Karpas-422 (cell line): Measurements from ENCODE around the gene TAF10. TPM values are rescaled to one million over a fixed set of nuclear protein-coding genes. Genes with fewer than 3 reads are reported as not detected.

Source experiments
- DNase-seq: peaks from one replicate; pipeline ENCODE4 v3.0.0-alpha.2; 2015
- H2AFZ ChIP-seq: fragments of 200-600 bp; sonication (generic); 2 replicates; pipeline ENCODE4 v1.6.1; 2014; ENCODE audit warnings: antibody characterized with exemption, low read length, mixed read lengths
- H3K27ac ChIP-seq: fragments of 200-600 bp; sonication (generic); 2 replicates; pipeline ENCODE4 v1.5.1; 2014; ENCODE audit warnings: mild to moderate bottlenecking, low read length, moderate library complexity
- H3K27me3 ChIP-seq: fragments of 200-600 bp; sonication (generic); 2 replicates; pipeline ENCODE4 v1.6.1; 2014; ENCODE audit warnings: low read length, mixed read lengths
- H3K36me3 ChIP-seq: fragments of 200-600 bp; sonication (generic); 2 replicates; pipeline ENCODE4 v1.6.1; 2014; ENCODE audit warnings: low read length, mixed read lengths; ENCODE audit not compliant: insufficient read depth
- H3K4me1 ChIP-seq: fragments of 200-600 bp; sonication (generic); 2 replicates; pipeline ENCODE4 v1.6.1; 2014; ENCODE audit warnings: mild to moderate bottlenecking, low read length, mixed read lengths
- H3K4me2 ChIP-seq: fragments of 200-600 bp; sonication (generic); 2 replicates; pipeline ENCODE4 v1.6.1; 2014; ENCODE audit warnings: low read length, low read depth, mild to moderate bottlenecking; ENCODE audit not compliant: poor library complexity, severe bottlenecking
- H3K4me3 ChIP-seq: fragments of 200-600 bp; sonication (generic); 2 replicates; pipeline ENCODE4 v1.5.1; 2014; ENCODE audit warnings: mild to moderate bottlenecking, antibody characterized with exemption, low read length, mixed read lengths
- H3K79me2 ChIP-seq: fragments of 200-600 bp; sonication (generic); 2 replicates; pipeline ENCODE4 v1.6.1; 2014; ENCODE audit warnings: mild to moderate bottlenecking, low read length, mixed read lengths
- H3K9ac ChIP-seq: fragments of 200-600 bp; sonication (generic); 2 replicates; pipeline ENCODE4 v1.6.0; 2014; ENCODE audit warnings: low read length
- H3K9me2 ChIP-seq: fragments of 200-600 bp; sonication (generic), shearing (Covaris generic); replicated peaks from 2 replicates; pipeline ENCODE4 v1.6.0; 2014; ENCODE audit warnings: mild to moderate bottlenecking, low read length, moderate library complexity; ENCODE audit not compliant: insufficient read depth
- H3K9me3 ChIP-seq: fragments of 300-700, 200-600 bp; sonication (generic); 2 replicates; pipeline ENCODE4 v1.6.1; 2014; ENCODE audit warnings: low read length, mixed read lengths
- H4K20me1 ChIP-seq: fragments of 200-600 bp; sonication (generic); 2 replicates; pipeline ENCODE4 v1.6.1; 2014; ENCODE audit warnings: mild to moderate bottlenecking, antibody characterized with exemption, low read length, low read depth; ENCODE audit not compliant: insufficient read depth
- total RNA-seq: library from RNA; depleted of rRNA; stranded (reverse); fragments of >200 nt; shearing (Covaris generic); gene quantifications from 2 replicates; pipeline ENCODE4 v1.2.3, GENCODE V29; 2014; ENCODE audit warnings: low replicate concordance

Gene TAF10
- total RNA-seq, 1 experiment from 2014 or later = 158 TPM

GRCh38 chr11:6630632-6631291 is 18.7 kb upstream of the TAF10 start:
- no peak overlapping the region for H3K4me3 ChIP-seq
- H3K36me3 ChIP-seq = no peaks in the 10 kb centered on the region
- H3K79me2 ChIP-seq = no peaks in the 10 kb centered on the region
- no peaks in the 10 kb centered on the region for H4K20me1 ChIP-seq
- no peak overlapping the region for H2AFZ ChIP-seq
- DNase-seq = no peak
- no peak overlapping the region for H3K4me2 ChIP-seq
- H3K9me2 ChIP-seq = no peaks in the 10 kb centered on the region
- H3K27ac ChIP-seq = no peak overlapping the region
- H3K9me3 ChIP-seq = no peaks in the 10 kb centered on the region
- no peaks in the 10 kb centered on the region for H3K27me3 ChIP-seq
- H3K4me1 ChIP-seq = peaks cover 4% of the 10 kb centered on the region; the same call in 1 of the 2 replicates
- no peak overlapping the region for H3K9ac ChIP-seq

DNA sequence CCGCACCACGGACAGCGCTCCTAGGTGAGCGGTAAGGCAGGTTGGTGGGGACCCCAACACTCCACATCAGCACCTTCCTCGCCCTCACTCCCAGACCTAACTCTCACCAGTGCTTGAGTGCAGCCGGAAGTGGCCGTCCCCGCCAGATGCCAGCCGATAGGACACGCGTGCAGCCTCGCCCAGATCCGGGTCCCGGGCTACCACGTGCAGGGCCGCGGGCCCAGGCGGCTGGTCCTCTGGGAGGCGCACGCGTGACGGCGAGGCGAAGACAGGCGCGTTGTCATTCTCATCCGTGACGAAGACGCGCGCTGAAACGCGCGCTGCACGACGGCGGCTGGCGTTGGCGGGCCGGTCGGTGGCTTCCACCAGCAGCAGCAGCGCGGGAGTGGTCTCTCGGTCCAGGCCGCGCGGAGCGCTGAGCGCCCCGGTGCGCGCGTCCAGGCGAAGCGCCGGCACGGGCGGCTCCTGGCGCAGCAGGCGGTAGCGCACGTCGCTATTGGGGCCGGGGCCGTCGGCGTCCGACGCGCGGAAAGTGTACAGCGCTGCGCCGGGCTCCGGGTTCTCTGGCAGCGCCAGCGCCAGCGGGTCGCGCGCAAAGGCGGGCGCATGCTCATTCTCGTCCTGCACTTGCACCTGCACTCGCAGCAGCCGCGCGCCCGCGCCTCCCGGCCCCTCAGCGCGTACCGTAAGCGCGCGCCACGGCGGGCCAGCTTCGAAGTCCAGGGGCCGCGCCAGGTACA is 18.0 kb upstream of the TAF10 start:
- DNase-seq = no peak
- Histone ChIP-seq H3K36me3 (no peaks in the 10 kb centered on the region), H3K4me2 (no peak overlapping the region)

GRCh38 chr11:6629573-6629891 is 17.5 kb upstream of the TAF10 start:
- no peak overlapping the region for H3K9ac ChIP-seq

More for the DNA sequence above, 18.0 kb upstream of the TAF10 start:
- Histone ChIP-seq H3K4me1 (peaks cover 4% of the 10 kb centered on the region; the same call in 1 of the 2 replicates), H3K27ac (no peak overlapping the region), H3K79me2 (no peaks in the 10 kb centered on the region), H4K20me1 (no peaks in the 10 kb centered on the region), H3K9me3 (no peaks in the 10 kb centered on the region), H3K9me2 (no peaks in the 10 kb centered on the region), H3K4me3 (no peak overlapping the region), H3K27me3 (no peaks in the 10 kb centered on the region), H3K9ac (no peak overlapping the region), H2AFZ (no peak overlapping the region)

GRCh38 chr11:6628526-6628925 is 16.5 kb upstream of the TAF10 start:
- Histone ChIP-seq H3K4me1 (peaks cover 4% of the 10 kb centered on the region; the same call in 1 of the 2 replicates), H2AFZ (no peak overlapping the region), H3K36me3 (no peaks in the 10 kb centered on the region), H3K4me3 (no peak overlapping the region), H3K27ac (no peak overlapping the region), H3K9me2 (no peaks in the 10 kb centered on the region), H3K27me3 (no peaks in the 10 kb centered on the region), H3K9me3 (no peaks in the 10 kb centered on the region), H3K79me2 (no peaks in the 10 kb centered on the region), H4K20me1 (no peaks in the 10 kb centered on the region), H3K4me2 (no peak overlapping the region), H3K9ac (no peak overlapping the region)
- DNase-seq = no peak

More at GRCh38 chr11:6629573-6629891, 17.5 kb upstream of the TAF10 start:
- Histone ChIP-seq H3K4me3 (no peak overlapping the region), H4K20me1 (no peaks in the 10 kb centered on the region), H3K4me2 (no peak overlapping the region), H3K36me3 (no peaks in the 10 kb centered on the region), H3K27ac (no peak overlapping the region), H3K9me3 (no peaks in the 10 kb centered on the region), H2AFZ (no peak overlapping the region), H3K4me1 (peaks cover 4% of the 10 kb centered on the region; the same call in 1 of the 2 replicates), H3K79me2 (no peaks in the 10 kb centered on the region), H3K9me2 (no peaks in the 10 kb centered on the region), H3K27me3 (no peaks in the 10 kb centered on the region)
- no peak for DNase-seq

DNA sequence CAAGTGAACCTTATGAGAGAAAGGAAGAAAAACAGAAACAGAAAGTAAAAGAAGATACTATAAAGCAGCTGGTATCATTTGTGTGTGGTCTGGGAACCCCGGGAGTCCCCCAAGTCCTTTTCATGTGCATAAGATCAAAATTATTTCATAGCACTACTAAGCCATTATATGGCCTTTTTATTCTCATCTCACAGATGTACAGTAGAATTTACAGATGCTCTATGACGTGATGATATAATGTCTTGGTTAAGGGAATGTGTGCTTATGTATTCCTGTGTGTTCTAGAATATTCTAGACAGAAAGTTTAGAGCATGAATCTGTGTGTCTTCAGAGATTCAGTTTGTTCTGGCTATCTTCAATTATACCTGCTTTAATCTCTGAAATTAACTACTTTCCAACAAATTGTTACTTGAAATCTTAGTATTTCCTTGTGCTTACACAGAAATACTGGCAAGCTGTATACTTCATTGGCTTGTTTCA is 15.8 kb upstream of the TAF10 start:
- DNase-seq = no peak
- peak overlapping the region; percentile 31; the same call in 1 of the 2 replicates for H3K9ac ChIP-seq
- no peaks in the 10 kb centered on the region for H4K20me1 ChIP-seq
- no peaks in the 10 kb centered on the region for H3K36me3 ChIP-seq
- H3K79me2 ChIP-seq = no peaks in the 10 kb centered on the region
- H3K4me1 ChIP-seq = peaks cover 4% of the 10 kb centered on the region; the same call in 1 of the 2 replicates
- no peaks in the 10 kb centered on the region for H3K9me2 ChIP-seq
- H2AFZ ChIP-seq = no peak overlapping the region
- H3K27me3 ChIP-seq = no peaks in the 10 kb centered on the region
- H3K27ac ChIP-seq = no peak overlapping the region
- no peaks in the 10 kb centered on the region for H3K9me3 ChIP-seq
- peak overlapping the region; percentile 30 for H3K4me2 ChIP-seq
- H3K4me3 ChIP-seq = no peak overlapping the region

- no peaks in the 10 kb centered on the region for H3K9me3 ChIP-seq
- no peaks in the 10 kb centered on the region for H3K27me3 ChIP-seq
- H3K79me2 ChIP-seq = no peaks in the 10 kb centered on the region
- no peak overlapping the region for H3K4me3 ChIP-seq
- H3K9ac ChIP-seq = peak overlapping the region; percentile 31; the same call in 1 of the 2 replicates
- H3K27ac ChIP-seq = no peak overlapping the region
- no peaks in the 10 kb centered on the region for H3K36me3 ChIP-seq
- no peaks in the 10 kb centered on the region for H3K9me2 ChIP-seq
- peaks cover 4% of the 10 kb centered on the region; the same call in 1 of the 2 replicates for H3K4me1 ChIP-seq
- no peaks in the 10 kb centered on the region for H4K20me1 ChIP-seq
- DNase-seq = no peak
- H2AFZ ChIP-seq = no peak overlapping the region
- peak overlapping the region; percentile 30 for H3K4me2 ChIP-seq
These were observed 15.2 kb upstream of the TAF10 start for GRCh38 chr11:6626971-6627761.

- Histone ChIP-seq H3K79me2 (no peaks in the 10 kb centered on the region), H3K27me3 (no peaks in the 10 kb centered on the region), H3K36me3 (no peaks in the 10 kb centered on the region), H3K4me3 (no peak overlapping the region), H4K20me1 (no peaks in the 10 kb centered on the region), H3K4me2 (no peak overlapping the region), H3K9me2 (no peaks in the 10 kb centered on the region), H2AFZ (no peak overlapping the region), H3K4me1 (peaks cover 4% of the 10 kb centered on the region; the same call in 1 of the 2 replicates), H3K9ac (no peak overlapping the region), H3K27ac (no peak overlapping the region), H3K9me3 (no peaks in the 10 kb centered on the region)
- no peak for DNase-seq
These were observed 13.9 kb upstream of the TAF10 start for GRCh38 chr11:6625832-6626420.
